Measurements from ENCODE around the gene SLC2A1. TPM values are rescaled to one million over a fixed set of nuclear protein-coding genes. Genes with fewer than 3 reads are reported as not detected.
A peak's percentile ranks its signal among the peaks of the same experiment; 100 is the strongest.

Gene SLC2A1
- 100 to 1,000 TPM in 1 of 2 donors, 10 to 100 TPM in 1; 70.3 to 115 TPM for polyA plus RNA-seq

- Histone ChIP-seq H3K36me3 (ENCODE audit: control insufficient read depth in 2 of 2, insufficient read depth in 2 of 2, low read length in 1 of 2) (no peaks in the 10 kb centered on the region), H3K9me3 (ENCODE audit: control insufficient read depth in 2 of 2, insufficient read depth in 1 of 2, low read depth in 1 of 2, low read length in 1 of 2) (no peaks in the 10 kb centered on the region), H3K27me3 (ENCODE audit: control insufficient read depth in 1 of 2, insufficient read depth in 2 of 2, low read length in 2 of 2) (no peaks in the 10 kb centered on the region), H3K27ac (ENCODE audit: low read depth in 2 of 2, low read length in 1 of 2) (peak within 1 kb of the TSS; percentile 92 to 95), H3K4me1 (ENCODE audit: control insufficient read depth in 2 of 2, insufficient read depth in 2 of 2, low read length in 1 of 2) (peaks cover 3 to 31% of the 10 kb centered on the region in 2 donors), H3K4me3 (ENCODE audit: low read depth in 1 of 2, low read length in 2 of 2) (peak within 1 kb of the TSS; percentile 80 to 95)
- WGBS, 2 donors: 1% methylated on average over 68 to 87 of the region's 87 CpGs
Measured at GRCh38 chr1:42958488-42959319, at the start of gene SLC2A1. TSS of gene SLC2A1 (minus strand) at chr1:42958868. CDS start at chr1:42958651, 217 bp downstream.

DNA sequence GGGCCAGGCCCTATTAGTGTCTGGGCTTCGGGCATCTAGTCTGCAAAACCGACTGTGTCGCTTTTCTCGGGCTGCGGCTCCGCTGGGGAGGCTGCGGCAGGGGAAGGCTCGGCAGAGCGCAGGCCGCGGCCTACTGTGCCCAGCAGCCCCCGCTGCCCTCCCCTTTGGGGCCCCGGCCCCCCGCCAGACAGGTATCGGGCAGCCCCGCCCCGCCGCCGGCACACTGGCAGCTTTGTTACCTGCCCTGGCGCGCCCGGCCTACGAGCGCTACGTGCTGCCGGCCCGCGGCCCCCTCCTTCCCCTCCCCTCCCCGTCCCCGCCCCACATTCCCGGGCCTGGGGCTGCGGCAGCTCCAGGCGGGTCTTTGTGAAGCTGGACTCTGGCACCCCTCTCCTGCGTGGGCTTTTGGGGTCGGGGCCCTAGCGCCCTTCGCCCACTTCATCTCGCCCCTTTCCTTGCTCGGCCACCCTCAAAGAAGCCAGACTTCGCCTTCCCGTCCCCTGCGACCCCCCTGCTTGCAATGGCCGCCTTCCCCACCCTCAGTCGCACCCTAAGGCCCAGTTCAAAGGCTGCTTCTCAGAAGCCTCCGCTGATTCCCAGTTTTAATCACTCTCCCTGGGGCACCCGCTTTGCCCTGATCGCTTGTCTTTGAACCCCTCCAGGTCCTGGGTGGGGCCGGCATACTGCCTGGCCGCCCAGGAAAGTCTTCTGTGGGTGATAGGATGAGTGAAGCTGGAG is 48.9 kb upstream of the SLC2A1 start:
- Histone ChIP-seq H3K9me3 (ENCODE audit: control insufficient read depth in 2 of 2, insufficient read depth in 1 of 2, low read depth in 1 of 2, low read length in 1 of 2) (no peaks in the 10 kb centered on the region), H3K36me3 (ENCODE audit: control insufficient read depth in 2 of 2, insufficient read depth in 2 of 2, low read length in 1 of 2) (no peaks in the 10 kb centered on the region), H3K27me3 (ENCODE audit: control insufficient read depth in 1 of 2, insufficient read depth in 2 of 2, low read length in 2 of 2) (no peaks in the 10 kb centered on the region), H3K27ac (ENCODE audit: low read depth in 2 of 2, low read length in 1 of 2) (peak overlapping the region; percentile 14 to 60), H3K4me3 (ENCODE audit: low read depth in 1 of 2, low read length in 2 of 2) (peak overlapping the region; percentile 12 to 24), H3K4me1 (ENCODE audit: control insufficient read depth in 2 of 2, insufficient read depth in 2 of 2, low read length in 1 of 2) (peaks cover 4 to 8% of the 10 kb centered on the region in 2 donors)
- WGBS, 2 donors: 41 to 44% methylated on average over 44 to 49 of the region's 49 CpGs

DNA sequence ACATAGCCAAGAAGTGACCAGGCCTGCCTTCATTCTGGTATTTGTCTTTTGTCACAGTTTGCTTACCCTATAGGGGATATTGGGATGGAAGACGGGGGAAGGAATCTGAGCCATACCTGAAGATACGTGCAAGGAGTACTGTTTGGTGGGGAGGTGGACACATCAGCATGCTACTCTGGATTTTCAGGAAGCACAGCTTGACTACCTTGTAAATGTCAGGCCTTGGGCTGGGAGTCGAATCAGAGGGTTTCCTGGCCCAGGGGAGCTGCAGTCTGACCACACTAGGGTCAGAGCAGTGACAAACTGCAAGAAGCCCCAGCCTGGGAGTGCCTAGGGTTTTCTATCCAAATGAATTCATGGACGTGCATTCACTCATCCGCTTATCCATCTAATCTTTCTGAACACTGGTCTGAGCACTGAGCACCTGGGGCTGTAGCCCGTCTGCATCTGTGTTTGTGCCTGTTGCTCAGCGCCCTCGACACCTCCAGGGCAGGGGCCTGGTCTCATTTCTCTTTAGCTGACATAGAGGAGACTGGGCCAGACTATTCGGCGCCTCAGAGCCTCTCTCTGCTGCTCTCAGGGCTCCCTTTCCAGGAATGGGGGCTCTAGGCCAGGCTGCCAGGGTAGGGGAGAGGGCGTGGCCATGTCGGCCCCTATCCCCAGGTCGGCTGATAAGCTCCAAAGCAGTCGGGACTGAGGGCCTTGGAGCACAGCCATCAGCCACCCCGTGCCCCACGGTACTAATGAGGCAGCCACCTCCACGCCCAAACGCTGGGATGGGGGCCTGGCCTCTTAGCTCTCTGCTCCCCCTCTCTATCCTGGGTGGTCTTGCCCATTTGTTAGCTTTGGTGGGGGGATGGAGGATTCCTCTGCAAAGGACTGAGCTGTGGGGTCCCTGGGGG is 47.0 kb upstream of the SLC2A1 start:
- Histone ChIP-seq H3K4me3 (ENCODE audit: low read depth in 1 of 2, low read length in 2 of 2) (no peak overlapping the region), H3K27me3 (ENCODE audit: control insufficient read depth in 1 of 2, insufficient read depth in 2 of 2, low read length in 2 of 2) (no peaks in the 10 kb centered on the region), H3K9me3 (ENCODE audit: control insufficient read depth in 2 of 2, insufficient read depth in 1 of 2, low read depth in 1 of 2, low read length in 1 of 2) (no peaks in the 10 kb centered on the region), H3K4me1 (ENCODE audit: control insufficient read depth in 2 of 2, insufficient read depth in 2 of 2, low read length in 1 of 2) (peaks cover 4 to 8% of the 10 kb centered on the region in 2 donors), H3K27ac (ENCODE audit: low read depth in 2 of 2, low read length in 1 of 2) (no peak overlapping the region), H3K36me3 (ENCODE audit: control insufficient read depth in 2 of 2, insufficient read depth in 2 of 2, low read length in 1 of 2) (no peaks in the 10 kb centered on the region)
- WGBS, 2 donors: 51 to 53% methylated on average over 18 of the region's 18 CpGs

- no peaks in the 10 kb centered on the region for H3K36me3 ChIP-seq (ENCODE audit: control insufficient read depth in 2 of 2, insufficient read depth in 2 of 2, low read length in 1 of 2)
- H3K4me1 ChIP-seq (ENCODE audit: control insufficient read depth in 2 of 2, insufficient read depth in 2 of 2, low read length in 1 of 2): peaks cover 4 to 8% of the 10 kb centered on the region in 2 donors
- WGBS, 2 donors: 86% methylated on average over 9 of the region's 9 CpGs
- H3K9me3 ChIP-seq (ENCODE audit: control insufficient read depth in 2 of 2, insufficient read depth in 1 of 2, low read depth in 1 of 2, low read length in 1 of 2): no peaks in the 10 kb centered on the region
- no peaks in the 10 kb centered on the region for H3K27me3 ChIP-seq (ENCODE audit: control insufficient read depth in 1 of 2, insufficient read depth in 2 of 2, low read length in 2 of 2)
- no peak overlapping the region for H3K27ac ChIP-seq (ENCODE audit: low read depth in 2 of 2, low read length in 1 of 2)
- no peak overlapping the region for H3K4me3 ChIP-seq (ENCODE audit: low read depth in 1 of 2, low read length in 2 of 2)
Measured at GRCh38 chr1:43004587-43005459, 46.2 kb upstream of the SLC2A1 start.

DNA sequence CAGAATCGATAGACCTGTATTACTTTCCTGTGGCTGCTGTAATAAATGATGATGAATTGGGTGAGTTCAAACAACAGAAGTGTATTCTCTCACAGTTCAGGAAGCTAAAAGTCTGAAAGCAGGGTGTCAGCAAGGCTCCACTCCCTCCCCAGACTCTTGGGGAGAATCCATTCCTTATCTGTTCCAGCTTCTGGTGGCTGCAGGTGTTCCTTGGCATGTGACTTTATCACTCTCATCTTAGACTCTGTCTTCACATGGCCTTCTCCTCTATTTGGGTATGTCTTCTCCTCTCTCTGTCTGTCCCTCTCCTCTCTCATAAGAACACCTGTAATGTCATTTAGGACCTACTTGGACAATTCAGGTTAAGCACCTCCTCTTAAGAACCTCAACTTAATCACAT is 44.1 kb upstream of the SLC2A1 start:
- Histone ChIP-seq H3K9me3 (ENCODE audit: control insufficient read depth in 2 of 2, insufficient read depth in 1 of 2, low read depth in 1 of 2, low read length in 1 of 2) (no peaks in the 10 kb centered on the region), H3K27me3 (ENCODE audit: control insufficient read depth in 1 of 2, insufficient read depth in 2 of 2, low read length in 2 of 2) (no peaks in the 10 kb centered on the region), H3K4me3 (ENCODE audit: low read depth in 1 of 2, low read length in 2 of 2) (no peak overlapping the region), H3K27ac (ENCODE audit: low read depth in 2 of 2, low read length in 1 of 2) (no peak overlapping the region), H3K36me3 (ENCODE audit: control insufficient read depth in 2 of 2, insufficient read depth in 2 of 2, low read length in 1 of 2) (no peaks in the 10 kb centered on the region), H3K4me1 (ENCODE audit: control insufficient read depth in 2 of 2, insufficient read depth in 2 of 2, low read length in 1 of 2) (peaks cover 4 to 5% of the 10 kb centered on the region in 2 donors)
- WGBS, 2 donors: 60 to 63% methylated on average over 1 of the region's 1 CpG

DNA sequence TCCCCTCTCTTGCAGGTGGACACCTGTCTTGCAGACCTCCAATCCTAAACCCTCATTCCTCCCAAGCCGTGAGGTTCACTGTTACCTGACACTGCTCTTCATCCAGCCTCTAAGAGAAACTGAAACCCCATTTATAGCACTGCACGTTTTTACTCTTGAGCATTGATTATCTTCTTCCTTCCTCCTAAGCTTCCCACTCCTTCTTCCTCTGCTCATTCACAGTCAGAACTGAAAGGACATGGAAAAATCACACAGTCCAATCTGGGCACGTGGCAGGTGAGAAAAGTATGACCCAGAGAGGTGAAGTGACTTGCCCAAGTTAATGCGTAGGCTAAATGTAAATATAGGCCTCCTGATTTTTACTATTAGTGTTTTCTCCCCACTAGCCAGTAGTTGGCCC is 43.4 kb upstream of the SLC2A1 start:
- no peak overlapping the region for H3K27ac ChIP-seq (ENCODE audit: low read depth in 2 of 2, low read length in 1 of 2)
- no peak overlapping the region for H3K4me3 ChIP-seq (ENCODE audit: low read depth in 1 of 2, low read length in 2 of 2)
- H3K9me3 ChIP-seq (ENCODE audit: control insufficient read depth in 2 of 2, insufficient read depth in 1 of 2, low read depth in 1 of 2, low read length in 1 of 2): no peaks in the 10 kb centered on the region
- H3K27me3 ChIP-seq (ENCODE audit: control insufficient read depth in 1 of 2, insufficient read depth in 2 of 2, low read length in 2 of 2): no peaks in the 10 kb centered on the region
- no peaks in the 10 kb centered on the region for H3K36me3 ChIP-seq (ENCODE audit: control insufficient read depth in 2 of 2, insufficient read depth in 2 of 2, low read length in 1 of 2)
- WGBS, 2 donors: 71% methylated on average over 4 of the region's 4 CpGs
- peaks cover under 1% of the 10 kb centered on the region in 2 donors for H3K4me1 ChIP-seq (ENCODE audit: control insufficient read depth in 2 of 2, insufficient read depth in 2 of 2, low read length in 1 of 2)

DNA sequence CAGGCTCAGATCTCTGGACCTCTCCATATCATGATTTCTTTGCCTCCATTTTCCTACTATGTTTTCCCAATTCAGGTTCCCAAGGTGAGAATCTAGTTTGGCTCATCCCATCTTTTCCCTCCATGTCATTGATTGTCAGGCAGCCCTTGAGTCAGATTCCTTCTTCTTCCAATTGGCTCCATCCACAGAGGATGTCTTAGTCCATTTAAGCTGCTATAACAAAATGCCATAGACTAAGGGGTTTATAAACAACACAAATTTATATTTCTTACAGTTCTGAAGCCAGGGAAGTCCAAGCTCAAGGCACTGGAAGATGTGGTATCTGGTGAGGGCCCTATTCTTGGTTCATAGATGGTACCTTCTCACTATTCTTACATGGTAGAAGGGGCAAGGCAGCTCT is 42.8 kb upstream of the SLC2A1 start:
- H3K36me3 ChIP-seq (ENCODE audit: control insufficient read depth in 2 of 2, insufficient read depth in 2 of 2, low read length in 1 of 2): no peaks in the 10 kb centered on the region
- H3K4me3 ChIP-seq (ENCODE audit: low read depth in 1 of 2, low read length in 2 of 2): no peak overlapping the region
- no peaks in the 10 kb centered on the region for H3K4me1 ChIP-seq (ENCODE audit: control insufficient read depth in 2 of 2, insufficient read depth in 2 of 2, low read length in 1 of 2)
- H3K27ac ChIP-seq (ENCODE audit: low read depth in 2 of 2, low read length in 1 of 2): no peak overlapping the region
- no peaks in the 10 kb centered on the region for H3K9me3 ChIP-seq (ENCODE audit: control insufficient read depth in 2 of 2, insufficient read depth in 1 of 2, low read depth in 1 of 2, low read length in 1 of 2)
- no peaks in the 10 kb centered on the region for H3K27me3 ChIP-seq (ENCODE audit: control insufficient read depth in 1 of 2, insufficient read depth in 2 of 2, low read length in 2 of 2)

GRCh38 chr1:43000271-43000670 is 41.6 kb upstream of the SLC2A1 start:
- no peaks in the 10 kb centered on the region for H3K36me3 ChIP-seq (ENCODE audit: control insufficient read depth in 2 of 2, insufficient read depth in 2 of 2, low read length in 1 of 2)
- WGBS, 2 donors: 92 to 100% methylated on average over 1 of the region's 1 CpG
- no peaks in the 10 kb centered on the region for H3K9me3 ChIP-seq (ENCODE audit: control insufficient read depth in 2 of 2, insufficient read depth in 1 of 2, low read depth in 1 of 2, low read length in 1 of 2)
- H3K4me1 ChIP-seq (ENCODE audit: control insufficient read depth in 2 of 2, insufficient read depth in 2 of 2, low read length in 1 of 2): no peaks in the 10 kb centered on the region
- H3K27ac ChIP-seq (ENCODE audit: low read depth in 2 of 2, low read length in 1 of 2): no peak overlapping the region
- no peaks in the 10 kb centered on the region for H3K27me3 ChIP-seq (ENCODE audit: control insufficient read depth in 1 of 2, insufficient read depth in 2 of 2, low read length in 2 of 2)
- no peak overlapping the region for H3K4me3 ChIP-seq (ENCODE audit: low read depth in 1 of 2, low read length in 2 of 2)

Data from esophagus (tissue), 2 donors.